GM21360 (cell line): ENCODE results near the gene ORC1.

ENCODE experiments used
- ATAC-seq: cut with Tn5 transposase; IDR thresholded peaks from one replicate; pipeline ENCODE4 v1.9.1; 2021; ENCODE audit warnings: mild to moderate bottlenecking, moderate library complexity; ENCODE audit not compliant: unreplicated experiment

ORC1 gene

GRCh38 chr1:52346653-52347052, 57.6 kb downstream of the ORC1 start:
- no peak for ATAC-seq

GRCh38 chr1:52345252-52345651, 59.0 kb downstream of the ORC1 start:
- no peak for ATAC-seq

- no peak for ATAC-seq
These were observed 60.2 kb downstream of the ORC1 start for GRCh38 chr1:52343979-52344378.

- no peak for ATAC-seq
These were observed 62.5 kb downstream of the ORC1 start for GRCh38 chr1:52341655-52342260.

GRCh38 chr1:52337439-52337838, 66.8 kb downstream of the ORC1 start:
- ATAC-seq = no peak

- no peak for ATAC-seq
These were observed 69.2 kb downstream of the ORC1 start for GRCh38 chr1:52334906-52335528.

- ATAC-seq = no peak
These were observed 71.8 kb downstream of the ORC1 start for GRCh38 chr1:52332411-52332810.

GRCh38 chr1:52328615-52329014, 75.6 kb downstream of the ORC1 start:
- ATAC-seq = no peak

- ATAC-seq = no peak
These were observed 78.4 kb downstream of the ORC1 start for GRCh38 chr1:52325786-52326185.

- no peak for ATAC-seq
These were observed 80.5 kb downstream of the ORC1 start for GRCh38 chr1:52323731-52324130.
